DOHH2 (cell line): ENCODE measurements around the gene SBSN.

Experiments
- H3F3A ChIP-seq: fragments of 200-600 bp; sonication (generic), shearing (Covaris generic); 2 replicates; pipeline ENCODE4 v1.6.0; 2016; ENCODE audit warnings: antibody characterized with exemption, mild to moderate bottlenecking; ENCODE audit not compliant: control insufficient read depth, insufficient read depth
- H3K27ac ChIP-seq: fragments of 200-600 bp; sonication (generic); 2 replicates; pipeline ENCODE4 v1.5.1; 2014; ENCODE audit warnings: low read depth, mild to moderate bottlenecking, low read length, moderate library complexity
- H3K27me3 ChIP-seq: fragments of 200-600 bp; sonication (generic); 2 replicates; pipeline ENCODE4 v1.6.1; 2014; ENCODE audit warnings: mild to moderate bottlenecking, low read length, mixed read lengths; ENCODE audit not compliant: control insufficient read depth
- H3K36me3 ChIP-seq: fragments of 200-600 bp; sonication (generic); 2 replicates; pipeline ENCODE4 v1.6.1; 2014; ENCODE audit warnings: mild to moderate bottlenecking, low read length, moderate library complexity, mixed read lengths; ENCODE audit not compliant: control insufficient read depth
- H3K4me1 ChIP-seq: fragments of 200-600 bp; sonication (generic); 2 replicates; pipeline ENCODE4 v1.6.1; 2014; ENCODE audit warnings: mild to moderate bottlenecking, low read length, mixed read lengths; ENCODE audit not compliant: control insufficient read depth
- H3K4me2 ChIP-seq: fragments of 200-600 bp; sonication (generic); 2 replicates; pipeline ENCODE4 v1.6.0; 2014; ENCODE audit warnings: mild to moderate bottlenecking, low read length, moderate library complexity
- H3K4me3 ChIP-seq: fragments of 200-600 bp; sonication (generic); 2 replicates; pipeline ENCODE4 v1.5.1; 2014; ENCODE audit warnings: mild to moderate bottlenecking, low read length, mixed read lengths
- H3K79me2 ChIP-seq: fragments of 200-600 bp; sonication (generic); 2 replicates; pipeline ENCODE4 v1.6.1; 2014; ENCODE audit warnings: mild to moderate bottlenecking, low read length, mixed read lengths; ENCODE audit not compliant: control insufficient read depth
- H3K9me2 ChIP-seq: fragments of 200-600 bp; sonication (generic); replicated peaks from 2 replicates; pipeline ENCODE4 v1.6.1; 2014; ENCODE audit warnings: mild to moderate bottlenecking, low read length, mixed read lengths; ENCODE audit not compliant: control insufficient read depth
- H3K9me3 ChIP-seq: fragments of 200-600 bp; sonication (generic); 2 replicates; pipeline ENCODE4 v1.6.1; 2014; ENCODE audit warnings: antibody characterized with exemption, low read length, mixed read lengths; ENCODE audit not compliant: control insufficient read depth, insufficient read depth
- H4K20me1 ChIP-seq: fragments of 200-600 bp; sonication (generic); 2 replicates; pipeline ENCODE4 v1.6.0; 2014; ENCODE audit warnings: low read depth, mild to moderate bottlenecking, antibody characterized with exemption, low read length, moderate library complexity; ENCODE audit not compliant: control insufficient read depth, insufficient read depth
- CTCF ChIP-seq: fragments of 200-600 bp; sonication (generic); IDR thresholded peaks from one replicate; pipeline ENCODE4 v1.5.1; 2014; ENCODE audit warnings: antibody characterized with exemption, mild to moderate bottlenecking, low read depth, low read length; ENCODE audit not compliant: poor library complexity, severe bottlenecking
- EZH2phosphoT487 ChIP-seq: fragments of 200-600 bp; sonication (generic); IDR thresholded peaks from 2 replicates; pipeline ENCODE4 v1.6.1; 2017; ENCODE audit warnings: borderline replicate concordance, mild to moderate bottlenecking, antibody characterized with exemption, low read length, moderate library complexity, mixed read lengths

The SBSN gene

GRCh38 chr19:35529241-35530218 is 1.4 kb upstream of the SBSN start:
- TF ChIP-seq CTCF: no peak
- TF ChIP-seq EZH2phosphoT487: no peak
- H3K27ac ChIP-seq: no peak overlapping the region

GRCh38 chr19:35525873-35526272 is 2.2 kb downstream of the SBSN start:
- no peak for TF ChIP-seq EZH2phosphoT487
- no peak for TF ChIP-seq CTCF
- Histone ChIP-seq H3K27me3 (peaks cover 19% of the 10 kb centered on the region; the same call in 1 of the 2 replicates), H3K4me1 (no peaks in the 10 kb centered on the region)

More at GRCh38 chr19:35529241-35530218, 1.4 kb upstream of the SBSN start:
- no peaks in the 10 kb centered on the region for H3K4me1 ChIP-seq
- no peaks in the 10 kb centered on the region for H4K20me1 ChIP-seq
- H3K4me2 ChIP-seq: no peak overlapping the region
- H3K27me3 ChIP-seq: peaks cover 19% of the 10 kb centered on the region; the same call in 1 of the 2 replicates
- H3K9me2 ChIP-seq: no peaks in the 10 kb centered on the region
- H3K9me3 ChIP-seq: no peaks in the 10 kb centered on the region
- H3F3A ChIP-seq: no peaks in the 10 kb centered on the region
- H3K4me3 ChIP-seq: no peak overlapping the region
- no peaks in the 10 kb centered on the region for H3K79me2 ChIP-seq
- H3K36me3 ChIP-seq: no peaks in the 10 kb centered on the region

DNA sequence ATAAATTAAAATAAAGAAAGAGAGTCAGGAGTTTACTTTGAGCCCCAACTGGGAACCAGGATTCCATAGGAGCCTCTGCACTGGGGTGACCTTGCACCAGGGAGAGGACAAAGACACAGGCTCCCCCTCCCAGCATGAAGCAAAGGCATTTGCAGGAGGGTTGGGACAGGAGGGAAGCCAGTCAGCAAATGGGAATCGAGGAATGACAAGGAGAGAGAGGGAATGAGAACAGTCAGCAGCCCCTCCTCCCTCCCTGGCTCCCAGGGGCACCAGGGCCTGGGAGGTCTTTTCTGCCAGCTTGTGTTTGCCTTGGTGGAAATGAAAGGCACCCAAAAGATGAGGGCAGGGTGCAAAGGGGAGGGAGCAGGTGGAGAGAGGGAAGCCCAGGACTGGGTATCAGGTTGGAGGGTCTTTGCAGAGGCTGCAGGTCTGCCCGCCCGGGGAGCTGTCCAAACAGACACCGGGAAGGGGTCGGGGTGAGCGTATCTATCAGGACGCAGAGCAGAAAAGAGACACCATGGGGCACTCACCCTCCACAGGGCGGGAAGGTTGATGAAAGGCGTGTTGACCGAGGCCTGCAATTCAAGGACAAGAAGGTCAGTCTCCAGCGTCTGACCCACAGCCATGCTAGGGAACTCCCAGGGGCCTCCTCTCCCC is 3.8 kb downstream of the SBSN start:
- no peak overlapping the region for H3K4me3 ChIP-seq

More at GRCh38 chr19:35525873-35526272, 2.2 kb downstream of the SBSN start:
- H4K20me1 ChIP-seq: no peaks in the 10 kb centered on the region
- no peaks in the 10 kb centered on the region for H3K9me3 ChIP-seq
- no peaks in the 10 kb centered on the region for H3F3A ChIP-seq
- H3K79me2 ChIP-seq: no peaks in the 10 kb centered on the region
- no peak overlapping the region for H3K4me3 ChIP-seq
- no peak overlapping the region for H3K27ac ChIP-seq
- H3K4me2 ChIP-seq: no peak overlapping the region
- H3K36me3 ChIP-seq: no peaks in the 10 kb centered on the region
- H3K9me2 ChIP-seq: no peaks in the 10 kb centered on the region

More for the DNA sequence above, 3.8 kb downstream of the SBSN start:
- Histone ChIP-seq H3F3A (no peaks in the 10 kb centered on the region), H3K4me2 (no peak overlapping the region), H3K9me3 (no peaks in the 10 kb centered on the region), H3K9me2 (no peaks in the 10 kb centered on the region), H3K79me2 (no peaks in the 10 kb centered on the region), H3K27me3 (peaks cover 11% of the 10 kb centered on the region; the same call in 1 of the 2 replicates), H3K4me1 (no peaks in the 10 kb centered on the region), H4K20me1 (no peaks in the 10 kb centered on the region), H3K27ac (no peak overlapping the region), H3K36me3 (no peaks in the 10 kb centered on the region)
- TF ChIP-seq EZH2phosphoT487: no peak
- no peak for TF ChIP-seq CTCF
